Tongue (tissue), 2 donors: ENCODE results near the gene SYNPO. TPM values are rescaled to one million over a fixed set of nuclear protein-coding genes. Genes with fewer than 3 reads are reported as not detected.
A peak's percentile ranks its signal among the peaks of the same experiment; 100 is the strongest.

Source experiments
- DNase-seq: peaks from one replicate; pipeline ENCODE4 v3.0.0-alpha.2; 2015
- total RNA-seq: library from RNA; depleted of rRNA; stranded (reverse); fragments of >200 nt; gene quantifications from one replicate; pipeline ENCODE4 v1.2.3, GENCODE V29; 2014

SYNPO gene
- total RNA-seq, 1 donor from 2014 or later: 36.6 TPM

- DNase-seq: peak; percentile 92
Observed at GRCh38 chr5:150656191-150657132, 16.0 kb downstream of the SYNPO start.

GRCh38 chr5:150658121-150658520, 17.7 kb downstream of the SYNPO start:
- DNase-seq: no peak

GRCh38 chr5:150658699-150659265, 18.3 kb downstream of the SYNPO start:
- no peak for DNase-seq

GRCh38 chr5:150659360-150660107, 19.1 kb downstream of the SYNPO start:
- DNase-seq: no peak

- no peak for DNase-seq
Observed at GRCh38 chr5:150660108-150660831, 19.8 kb downstream of the SYNPO start.

GRCh38 chr5:150661086-150661485, 20.6 kb downstream of the SYNPO start, which contains the start of gene MYOZ3:
Gene MYOZ3, plus strand, starts transcription at chr5:150661251. Its CDS starts 1,691 bp downstream, at chr5:150662942.
- no peak for DNase-seq

- no peak for DNase-seq
Observed at GRCh38 chr5:150661821-150662596, 21.5 kb downstream of the SYNPO start.

- DNase-seq: no peak
Observed at GRCh38 chr5:150662731-150663516, 22.5 kb downstream of the SYNPO start.

- no peak for DNase-seq
Observed at GRCh38 chr5:150663936-150664335, 23.5 kb downstream of the SYNPO start.

- no peak for DNase-seq
Observed at GRCh38 chr5:150665044-150665443, 24.6 kb downstream of the SYNPO start.

GRCh38 chr5:150670275-150670947, 30.0 kb downstream of the SYNPO start:
- DNase-seq: no peak

GRCh38 chr5:150670948-150671310, 30.5 kb downstream of the SYNPO start:
- DNase-seq: no peak

- no peak for DNase-seq
Observed at GRCh38 chr5:150671509-150672236, 31.2 kb downstream of the SYNPO start.

GRCh38 chr5:150672237-150672883, 31.9 kb downstream of the SYNPO start:
- peak; percentile 71 for DNase-seq

GRCh38 chr5:150672884-150673275, 32.4 kb downstream of the SYNPO start:
- DNase-seq: no peak

- DNase-seq: peak; percentile 51
Observed at GRCh38 chr5:150674341-150674821, 33.9 kb downstream of the SYNPO start.

- DNase-seq: no peak
Observed at GRCh38 chr5:150675069-150675468, 34.6 kb downstream of the SYNPO start.

GRCh38 chr5:150676578-150676977, 36.1 kb downstream of the SYNPO start:
- DNase-seq: no peak

GRCh38 chr5:150689120-150689519, 48.7 kb downstream of the SYNPO start:
- no peak for DNase-seq
